HG03280 (cell line): ENCODE results near the gene FAM193A.
"Not testable (repeated sequence)": the region's sequence is repeated elsewhere in the genome, so short reads cannot be mapped to it uniquely, and the experiment has no call there.

Experiments
- ATAC-seq: cut with Tn5 transposase; IDR thresholded peaks from one replicate; pipeline ENCODE4 v1.9.1; 2021; ENCODE audit warnings: mild to moderate bottlenecking, moderate library complexity; ENCODE audit not compliant: unreplicated experiment

Gene FAM193A

DNA sequence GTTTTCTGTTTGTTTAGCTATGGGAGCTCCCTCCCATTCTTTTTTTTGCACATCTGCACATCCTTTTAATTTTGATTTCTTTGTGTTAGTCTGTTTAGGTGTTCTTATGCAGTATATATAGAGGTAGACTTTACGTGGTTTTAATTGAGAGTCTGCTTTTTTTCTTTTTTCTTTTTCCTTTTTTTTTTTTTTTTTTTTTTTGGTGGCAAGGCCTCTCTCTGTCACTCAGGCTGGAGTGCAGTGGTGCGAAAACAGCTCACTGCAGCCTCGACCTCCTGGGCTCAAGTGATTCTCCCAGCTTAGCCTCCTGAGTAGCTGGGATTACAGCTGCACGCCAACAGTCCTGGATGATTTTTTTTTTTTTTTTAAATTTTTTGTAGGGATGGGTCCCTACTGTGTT lies 68.2 kb downstream of the FAM193A start:
- ATAC-seq = no peak

- ATAC-seq = no peak
Measured at GRCh38 chr4:2606960-2607506, 70.6 kb downstream of the FAM193A start.

GRCh38 chr4:2607822-2608221 lies 71.4 kb downstream of the FAM193A start:
- no peak for ATAC-seq

DNA sequence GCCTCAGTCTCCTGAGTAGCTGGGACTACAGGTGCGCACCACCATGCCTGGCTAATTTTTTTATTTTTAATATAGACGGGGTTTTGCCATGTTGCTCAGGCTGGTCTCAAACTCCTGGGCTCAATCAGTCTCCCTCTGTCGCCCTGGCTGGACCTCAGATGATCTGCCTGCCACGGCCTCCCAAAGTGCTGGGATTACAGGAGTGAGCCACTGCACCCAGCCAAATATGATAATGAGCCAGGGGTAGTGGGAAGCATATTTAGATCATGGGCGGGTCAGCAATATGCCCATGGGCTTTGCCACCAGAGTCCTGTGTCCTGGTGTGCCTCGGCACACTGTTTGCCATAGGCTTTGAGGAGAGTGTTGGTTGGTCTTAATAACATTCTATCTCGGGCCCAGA lies 71.8 kb downstream of the FAM193A start:
- no peak for ATAC-seq

DNA sequence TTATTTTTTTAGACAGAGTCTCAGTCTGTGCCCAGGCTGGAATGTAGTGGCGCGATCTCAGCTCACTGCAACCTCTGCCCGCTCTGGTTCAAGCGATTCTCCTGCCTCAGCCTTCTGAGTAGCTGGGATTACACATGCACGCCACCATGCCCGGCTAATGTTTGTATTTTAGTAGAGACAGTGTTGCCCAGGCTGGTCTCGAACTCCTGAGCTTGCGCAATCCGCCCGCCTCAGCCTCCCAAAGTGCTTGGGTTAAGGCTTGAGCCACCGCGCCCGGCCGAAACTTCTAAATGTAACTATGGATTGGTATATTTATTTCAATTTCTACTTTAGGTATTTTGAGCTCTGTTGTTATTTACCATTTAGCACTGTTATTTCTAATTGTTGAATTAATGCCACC lies 79.4 kb downstream of the FAM193A start:
- ATAC-seq = no peak

- no peak for ATAC-seq
Measured at GRCh38 chr4:2617955-2618354, 81.5 kb downstream of the FAM193A start.

GRCh38 chr4:2618729-2619128 lies 82.3 kb downstream of the FAM193A start:
- not testable (repeated sequence) for ATAC-seq

- no peak for ATAC-seq
Measured at GRCh38 chr4:2619459-2619858, 83.0 kb downstream of the FAM193A start.

GRCh38 chr4:2621419-2621818 lies 85.0 kb downstream of the FAM193A start:
- no peak for ATAC-seq

- no peak for ATAC-seq
Measured at GRCh38 chr4:2623442-2623841, 87.0 kb downstream of the FAM193A start.

- no peak for ATAC-seq
Measured at GRCh38 chr4:2624782-2625530, 88.5 kb downstream of the FAM193A start.

DNA sequence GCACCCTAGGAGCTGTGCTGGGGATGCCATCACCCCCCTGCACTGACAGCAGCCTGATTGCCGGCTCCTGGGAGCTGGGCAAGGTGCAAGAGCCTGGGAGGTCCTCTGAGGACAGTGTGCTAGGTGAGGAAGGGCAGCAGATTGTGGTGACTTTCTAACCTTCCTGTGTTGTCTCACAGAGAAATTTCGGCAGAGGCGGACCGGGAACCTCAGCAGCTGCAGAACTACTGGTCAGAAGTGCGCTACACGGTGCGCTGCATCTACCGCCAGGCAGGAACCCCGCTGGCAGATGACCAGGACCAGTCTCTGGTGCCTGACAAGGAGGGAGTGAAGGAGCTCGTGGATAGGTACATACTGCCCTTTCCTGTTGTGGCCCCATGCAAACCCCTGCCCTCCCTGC lies 89.8 kb downstream of the FAM193A start:
- ATAC-seq = no peak

- ATAC-seq = no peak
Measured at GRCh38 chr4:2630556-2631273, 94.3 kb downstream of the FAM193A start.

- ATAC-seq = no peak
Measured at GRCh38 chr4:2634014-2634413, 97.6 kb downstream of the FAM193A start.

- ATAC-seq = no peak
Measured at GRCh38 chr4:2636331-2636730, 99.9 kb downstream of the FAM193A start.

DNA sequence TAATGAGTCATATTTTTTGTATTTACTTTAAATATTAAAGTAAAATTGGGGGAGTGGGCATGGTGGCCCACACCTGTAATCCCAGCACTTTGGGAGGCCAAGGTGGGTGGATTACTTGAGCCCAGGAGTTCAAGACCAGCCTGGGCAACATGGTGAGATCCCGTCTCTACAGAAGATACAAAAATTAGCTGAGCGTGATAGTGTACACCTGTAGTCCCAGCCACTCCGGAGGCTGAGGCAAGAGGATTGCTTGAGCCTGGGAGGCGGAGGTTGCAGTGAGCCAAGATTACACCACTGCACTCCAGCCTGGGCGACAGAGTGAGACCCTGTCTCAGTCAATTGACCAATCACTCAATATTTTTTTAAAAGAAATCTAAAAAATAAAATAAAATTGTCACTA lies 100.5 kb downstream of the FAM193A start:
- ATAC-seq = not testable (repeated sequence)

GRCh38 chr4:2637956-2638552 lies 101.6 kb downstream of the FAM193A start:
- ATAC-seq = no peak

DNA sequence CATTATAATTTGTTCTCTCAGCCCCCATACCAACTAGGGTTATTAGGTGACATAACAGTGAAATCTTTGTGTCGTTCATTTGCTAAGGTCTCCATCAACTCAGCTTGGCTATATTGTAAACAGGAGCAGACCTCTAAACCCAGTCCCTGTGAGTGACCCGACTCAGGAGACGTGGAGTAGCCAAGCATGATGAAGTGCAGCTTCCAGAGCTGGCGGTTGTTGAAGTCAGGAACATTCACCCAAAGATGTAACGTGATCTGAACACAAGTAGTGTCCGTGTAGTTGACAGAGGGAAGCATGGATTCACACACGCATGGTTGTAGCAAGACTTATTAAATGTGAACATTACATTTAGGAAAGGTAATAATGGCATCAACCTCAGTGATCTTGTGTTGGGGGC lies 102.3 kb downstream of the FAM193A start:
- no peak for ATAC-seq

DNA sequence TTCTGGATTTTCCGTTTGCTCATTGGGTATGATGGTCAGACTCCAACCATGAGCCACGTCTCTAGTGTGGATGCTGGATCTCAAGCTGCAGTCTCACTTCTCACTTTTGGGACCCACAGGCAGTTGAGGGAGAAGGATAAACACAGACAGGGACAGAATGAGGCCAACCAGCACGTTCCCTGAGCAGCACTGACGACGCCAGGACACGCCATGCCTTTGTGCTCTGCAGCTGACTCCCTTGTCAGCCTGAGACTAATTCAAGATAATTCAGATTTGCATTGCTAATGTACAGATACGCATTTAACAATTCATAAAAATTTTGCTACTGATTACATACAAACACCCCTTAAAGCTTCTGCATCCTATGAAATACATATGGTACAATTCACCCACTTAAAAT lies 106.5 kb downstream of the FAM193A start:
- no peak for ATAC-seq

DNA sequence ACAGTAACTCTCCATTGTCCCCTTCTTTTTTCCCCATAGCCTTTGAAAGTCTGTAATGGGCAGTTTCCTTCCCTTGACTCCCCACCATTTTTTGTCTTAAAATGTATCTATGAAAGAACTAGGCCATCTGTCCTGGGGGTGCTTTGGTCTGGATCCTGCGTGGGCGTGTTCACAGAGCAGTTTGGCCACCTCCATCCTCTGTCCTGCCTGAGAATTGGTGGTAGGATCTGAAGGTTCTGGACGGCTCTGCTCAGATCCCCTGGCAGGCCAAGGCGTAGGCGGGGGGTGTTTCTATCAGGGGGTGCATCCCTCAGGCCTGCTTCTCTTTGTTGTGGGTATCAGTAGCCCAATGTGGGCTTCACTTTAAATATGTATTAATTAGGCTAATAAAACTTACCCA lies 107.1 kb downstream of the FAM193A start:
- ATAC-seq = no peak

GRCh38 chr4:2646396-2647149 lies 110.1 kb downstream of the FAM193A start:
- ATAC-seq = no peak
